Fibroblast of the aortic adventitia (primary cell): ENCODE data around the gene GPRIN3. TPM values are rescaled to one million over a fixed set of nuclear protein-coding genes. Genes with fewer than 3 reads are reported as not detected.

Experiments used
- DNase-seq: peaks from one replicate; pipeline ENCODE4 v3.0.0-alpha.2; 2010; ENCODE audit warnings: low read depth
- H3K4me3 ChIP-seq: 2 replicates; pipeline ENCODE4 v1.5.1; 2011; ENCODE audit warnings: low read depth, mild to moderate bottlenecking, control low read depth, low read length, moderate library complexity
- CTCF ChIP-seq: IDR thresholded peaks from 2 replicates; pipeline ENCODE4 v1.5.1; 2011; ENCODE audit warnings: mild to moderate bottlenecking, low read length, control low read depth, inconsistent platforms; ENCODE audit not compliant: insufficient read depth
- total RNA-seq: library from RNA; depleted of rRNA; stranded (reverse); fragments of >200 nt; gene quantifications from 2 replicates; pipeline ENCODE4 v1.2.3, GENCODE V29; 2012; ENCODE audit warnings: low replicate concordance

The GPRIN3 gene
- total RNA-seq, 1 donor = under 0.01 TPM

DNA sequence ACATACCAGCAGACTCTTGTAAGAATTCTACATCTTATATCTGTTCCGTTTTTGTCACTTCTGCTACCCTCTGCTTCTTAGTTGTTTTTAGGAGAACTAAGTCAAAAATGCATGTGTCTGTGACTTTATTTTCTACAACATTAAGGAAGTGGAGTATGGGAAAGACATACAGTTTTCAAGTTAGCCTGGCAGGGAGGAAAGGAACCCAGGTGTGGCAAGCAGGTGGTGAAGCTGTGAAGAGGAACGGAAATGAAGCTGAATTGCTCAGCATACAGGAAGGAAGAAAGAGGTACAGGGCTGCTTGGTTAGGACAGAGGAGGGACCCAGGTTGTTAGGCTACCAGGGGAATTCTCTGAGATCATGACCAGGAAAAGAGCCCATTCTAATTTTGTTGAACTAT, 9.4 kb downstream of the GPRIN3 start:
- no peak overlapping the region for H3K4me3 ChIP-seq
- TF ChIP-seq CTCF = no peak

DNA sequence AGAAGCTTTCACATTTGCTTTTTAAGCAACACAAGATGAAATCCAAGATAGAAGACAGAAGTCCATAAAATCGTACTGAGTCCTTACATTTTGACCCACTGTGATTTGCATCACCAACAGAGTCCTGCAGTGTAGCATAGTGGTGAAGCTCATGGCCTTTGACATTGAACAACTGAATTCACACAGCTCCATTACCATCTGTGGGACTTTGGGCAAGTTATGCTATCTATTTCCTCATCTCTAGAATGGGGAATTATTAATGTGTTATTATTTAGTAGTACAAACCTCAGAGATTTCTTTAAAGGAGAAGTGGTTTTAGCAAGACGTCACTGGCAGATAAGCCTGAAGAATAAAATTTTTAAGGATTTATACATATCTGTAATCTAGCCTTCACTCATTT, 10.7 kb downstream of the GPRIN3 start:
- TF ChIP-seq CTCF = no peak
- DNase-seq = no peak
- no peak overlapping the region for H3K4me3 ChIP-seq

More for the DNA sequence above, 9.4 kb downstream of the GPRIN3 start:
- DNase-seq = no peak

GRCh38 chr4:89296399-89296798, 11.2 kb downstream of the GPRIN3 start:
- no peak overlapping the region for H3K4me3 ChIP-seq
- no peak for DNase-seq
- TF ChIP-seq CTCF = no peak

DNA sequence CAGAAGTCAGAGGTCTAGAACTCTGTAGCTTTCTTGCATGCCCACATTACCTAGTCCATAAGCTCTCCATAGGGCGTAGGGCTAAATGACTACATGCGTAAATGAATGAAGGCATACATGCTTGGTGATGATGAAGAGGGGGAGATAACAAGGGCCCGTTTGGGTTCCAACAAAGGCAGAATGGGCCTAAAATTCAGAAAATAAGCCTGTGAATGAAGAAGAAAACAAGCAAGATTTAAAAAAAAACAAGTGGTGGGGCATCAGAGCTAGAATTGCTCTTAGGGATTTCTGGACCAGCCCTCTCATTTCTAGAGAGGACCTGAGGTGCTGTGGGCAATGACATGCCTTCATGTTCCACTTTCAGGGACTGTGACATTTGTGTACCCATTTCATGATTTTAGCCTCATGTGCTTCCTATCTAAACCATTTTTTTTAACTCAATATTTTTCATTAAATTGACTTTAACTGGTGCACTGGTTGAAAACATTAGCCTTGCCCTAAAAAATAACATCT, 12.1 kb downstream of the GPRIN3 start:
- no peak for TF ChIP-seq CTCF
- DNase-seq = no peak
- no peak overlapping the region for H3K4me3 ChIP-seq

GRCh38 chr4:89294573-89295269, 12.9 kb downstream of the GPRIN3 start:
- no peak for DNase-seq
- TF ChIP-seq CTCF = no peak

DNA sequence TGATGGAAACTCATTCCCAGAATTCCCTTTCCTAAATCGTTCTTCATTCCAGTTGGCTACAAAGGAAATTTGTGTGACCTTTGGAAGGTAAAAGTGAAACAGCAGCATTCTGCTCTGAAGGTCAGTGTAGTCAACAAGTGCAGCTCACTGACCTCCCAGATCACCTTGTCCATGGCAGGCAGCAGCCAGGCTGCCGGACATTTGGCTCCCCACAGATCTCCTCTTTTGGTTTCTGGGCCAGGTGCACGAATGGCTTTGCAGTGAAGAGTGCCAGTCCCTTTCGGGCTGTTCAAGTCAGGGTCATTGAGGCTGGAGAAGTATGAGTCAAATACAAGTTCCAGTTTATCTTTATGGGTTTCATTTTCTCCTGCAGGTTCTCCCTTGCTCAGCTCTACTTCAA, 14.3 kb downstream of the GPRIN3 start:
- no peak for DNase-seq
- no peak overlapping the region for H3K4me3 ChIP-seq
- no peak for TF ChIP-seq CTCF

More at GRCh38 chr4:89294573-89295269, 12.9 kb downstream of the GPRIN3 start:
- H3K4me3 ChIP-seq = no peak overlapping the region
